ENCODE results near the gene SMS. TPM values are rescaled to one million over a fixed set of nuclear protein-coding genes. Genes with fewer than 3 reads are reported as not detected.
"Not testable (repeated sequence)": the region's sequence is repeated elsewhere in the genome, so short reads cannot be mapped to it uniquely, and the experiment has no call there.

Gene SMS
- total RNA-seq, 2 experiments from 2014 or later: 148 to 153 TPM

- CTCF ChIA-PET: no interaction called here
- POLR2A ChIA-PET: interaction anchor here (0.6 kb wide), 1 partner anchor 24 kb away, joined by 4 read pairs; no protein-coding TSS in a partner anchor
Observed at GRCh38 chrX:21949689-21950088, 9.2 kb downstream of the SMS start.

GRCh38 chrX:21950557-21950956 lies 10.0 kb downstream of the SMS start:
- CTCF ChIA-PET, POLR2A ChIA-PET: not testable (repeated sequence)

DNA sequence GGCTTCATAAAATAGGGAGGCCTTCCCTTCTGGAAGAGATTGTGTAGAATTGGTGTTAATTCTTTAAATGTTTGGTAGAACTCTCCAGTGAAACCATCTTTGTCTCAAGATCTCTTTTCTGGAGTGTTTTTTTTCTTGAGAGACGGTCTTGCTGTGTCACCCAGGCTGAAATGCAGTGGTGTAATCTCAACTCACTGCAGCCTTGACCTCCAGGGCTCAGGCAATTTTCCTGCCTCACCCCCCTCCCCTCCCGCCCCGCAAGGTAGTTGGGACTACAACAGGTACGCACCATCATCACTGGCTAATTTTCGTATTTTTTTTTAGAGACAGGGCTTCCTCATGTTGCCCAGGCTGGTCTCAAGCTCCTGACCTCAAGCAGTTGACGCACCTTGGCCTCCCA lies 12.1 kb downstream of the SMS start:
- POLR2A ChIA-PET: no interaction called here
- CTCF ChIA-PET: no interaction called here

DNA sequence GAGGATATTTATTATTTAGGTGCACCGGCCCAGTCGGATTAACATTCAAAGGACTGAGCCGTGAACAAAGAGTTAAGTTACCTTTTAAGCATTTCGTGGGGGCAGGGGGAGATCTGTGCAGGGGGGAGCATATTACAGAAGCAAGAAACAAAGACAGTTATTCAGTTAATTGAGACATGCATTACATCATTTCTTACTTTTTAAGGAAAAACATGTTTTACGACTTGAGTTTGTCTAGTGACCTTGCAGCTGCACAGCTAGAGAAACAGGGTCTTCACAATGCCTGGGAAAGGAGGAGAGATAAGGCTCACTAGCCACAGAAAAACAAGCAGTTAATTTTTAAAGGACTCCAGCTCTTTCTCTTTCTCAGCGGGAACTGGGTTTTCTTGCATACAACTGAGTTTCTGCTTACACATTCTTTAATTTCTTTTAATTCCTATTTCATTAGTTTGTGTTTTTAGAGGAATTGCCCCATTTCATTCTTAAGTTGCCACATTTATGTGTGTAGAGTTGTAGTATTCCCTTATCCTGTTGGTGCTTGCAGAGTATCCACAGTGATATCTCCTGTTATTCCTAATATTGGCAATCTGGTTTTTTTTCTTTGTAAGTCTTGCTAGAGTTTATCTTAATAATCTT lies 12.8 kb downstream of the SMS start:
- POLR2A ChIA-PET: interaction anchor here (0.7 kb wide), 1 partner anchor 1748 kb away, joined by 5 read pairs; no protein-coding TSS in a partner anchor
- CTCF ChIA-PET: not testable (repeated sequence)

DNA sequence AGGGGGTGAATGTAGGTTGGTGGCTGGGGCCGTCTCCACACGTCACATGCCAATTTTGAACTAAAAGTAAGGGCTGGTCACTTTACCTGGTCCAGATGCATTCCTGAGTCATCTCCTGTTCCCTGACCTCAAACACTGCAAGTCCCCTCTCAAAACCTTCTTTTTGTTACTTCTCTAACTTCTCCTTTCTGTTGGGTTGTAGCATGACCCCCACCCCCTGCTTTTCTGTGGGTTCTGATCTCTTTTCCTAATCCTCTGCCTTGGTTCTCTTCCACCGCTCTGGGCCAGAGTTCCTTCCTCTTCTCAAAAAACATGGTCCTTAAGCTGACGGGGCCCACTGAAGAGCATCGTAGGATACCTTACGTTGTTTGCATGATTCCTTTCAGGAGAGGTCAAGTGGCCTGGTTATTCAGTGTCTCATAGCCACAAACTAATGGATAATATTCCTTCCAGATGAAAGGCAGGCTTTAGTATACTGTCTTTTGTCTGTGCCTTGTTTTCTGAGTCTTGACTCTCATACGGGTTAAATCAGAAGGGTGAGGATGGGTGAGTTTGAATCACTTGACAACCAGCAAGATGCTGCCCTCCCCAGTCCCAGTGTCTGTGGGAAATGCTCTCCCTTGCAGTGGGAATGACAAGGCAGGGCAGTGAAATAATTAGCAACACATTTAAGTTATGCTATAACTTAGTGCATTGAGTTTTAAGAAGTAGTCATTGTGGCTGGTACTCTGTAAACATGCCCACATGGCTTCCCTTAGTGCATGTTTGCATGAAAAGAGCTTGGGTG lies 15.1 kb downstream of the SMS start:
- ChIA-PET CTCF (no interaction called here), POLR2A (no interaction called here)

DNA sequence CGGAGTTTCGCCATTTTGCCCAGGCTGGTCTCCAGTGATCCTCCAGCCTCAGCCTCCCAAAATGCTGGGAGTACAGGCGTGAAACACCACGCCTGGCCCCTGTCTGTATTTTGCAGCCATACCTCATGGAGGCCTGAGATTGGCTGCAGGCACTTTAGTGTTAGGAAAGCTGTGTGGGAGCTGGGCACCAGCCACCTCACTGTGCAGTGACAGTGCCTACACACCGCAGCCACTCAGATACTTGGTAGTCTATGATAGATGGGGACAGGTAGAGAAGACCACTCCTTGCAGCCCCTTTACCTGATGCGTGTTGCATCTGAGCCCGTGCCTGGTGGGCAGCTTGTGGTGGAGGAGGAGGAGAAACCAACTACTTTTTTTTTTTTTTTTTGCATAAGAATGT lies 16.3 kb downstream of the SMS start:
- CTCF ChIA-PET: no interaction called here
- POLR2A ChIA-PET: no interaction called here

DNA sequence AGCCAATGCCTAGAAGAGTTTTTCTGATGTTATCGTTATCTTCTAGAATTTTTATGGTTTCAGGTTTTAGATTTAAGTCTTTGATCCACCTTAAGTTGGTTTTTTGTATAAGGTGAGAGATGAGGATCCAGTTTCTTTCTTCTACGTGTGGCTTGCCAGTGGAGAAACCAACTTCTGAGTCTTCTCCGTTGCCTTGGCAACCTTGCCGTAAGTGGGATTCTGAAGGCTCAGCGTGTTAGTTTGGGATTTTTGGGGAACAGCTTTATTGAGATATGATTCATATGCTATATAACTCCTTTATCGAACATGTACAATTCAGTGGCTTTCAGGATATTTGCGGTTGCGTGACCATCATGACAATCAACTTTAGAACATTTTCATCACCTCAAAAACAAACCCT lies 17.7 kb downstream of the SMS start:
- ChIA-PET POLR2A (no interaction called here), CTCF (no interaction called here)

DNA sequence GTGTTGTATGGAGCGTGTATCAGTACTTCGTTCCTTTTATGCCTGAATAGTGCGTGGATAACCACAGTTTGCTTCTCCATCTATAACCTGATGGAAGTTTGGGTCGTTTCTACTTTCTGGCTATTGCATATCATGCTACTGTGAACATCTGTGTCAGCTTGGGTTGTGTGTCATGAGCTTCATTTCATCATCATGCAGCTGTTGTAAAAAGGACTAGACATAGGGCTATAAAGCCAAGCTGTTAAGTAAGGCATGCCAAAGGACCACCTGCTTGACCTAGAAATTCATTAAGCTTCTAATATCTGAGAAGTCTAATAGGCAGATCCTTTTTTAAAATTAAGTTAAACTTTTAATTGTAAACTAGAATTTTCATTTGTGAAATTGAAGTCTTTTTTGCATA lies 18.4 kb downstream of the SMS start:
- POLR2A ChIA-PET: no interaction called here

GRCh38 chrX:21959362-21960051 lies 19.0 kb downstream of the SMS start:
- CTCF ChIA-PET: no interaction called here
- POLR2A ChIA-PET: no interaction called here

More for the DNA sequence above, 18.4 kb downstream of the SMS start:
- CTCF ChIA-PET: no interaction called here

- CTCF ChIA-PET: interaction anchor here (1.0 kb wide), 1 partner anchor 13 kb away, joined by 3 read pairs; no protein-coding TSS in a partner anchor
- POLR2A ChIA-PET: no interaction called here
Observed at GRCh38 chrX:21960569-21961541, 20.3 kb downstream of the SMS start.

GRCh38 chrX:21962361-21962760 lies 21.9 kb downstream of the SMS start:
- ChIA-PET POLR2A (no interaction called here), CTCF (no interaction called here)

DNA sequence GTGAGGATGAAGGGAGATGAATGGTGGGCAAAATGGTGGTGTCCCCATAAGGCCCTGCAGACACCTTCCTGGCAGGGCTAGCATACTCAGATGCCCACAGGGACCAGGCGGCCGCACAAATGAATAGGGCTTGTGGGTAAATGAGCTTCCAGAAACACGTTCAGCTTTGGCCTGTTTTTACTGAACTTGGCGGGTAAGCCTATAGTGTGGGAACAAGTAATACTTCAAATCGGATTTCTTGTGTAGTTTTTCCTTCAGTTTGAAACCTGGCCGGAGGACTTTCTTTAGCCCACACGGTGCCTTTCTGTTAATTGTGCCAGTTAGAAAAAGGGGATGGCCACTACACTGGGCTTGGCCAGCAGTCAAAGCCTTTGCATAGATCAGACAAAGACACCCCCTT lies 22.8 kb downstream of the SMS start:
- POLR2A ChIA-PET: no interaction called here
- CTCF ChIA-PET: no interaction called here

DNA sequence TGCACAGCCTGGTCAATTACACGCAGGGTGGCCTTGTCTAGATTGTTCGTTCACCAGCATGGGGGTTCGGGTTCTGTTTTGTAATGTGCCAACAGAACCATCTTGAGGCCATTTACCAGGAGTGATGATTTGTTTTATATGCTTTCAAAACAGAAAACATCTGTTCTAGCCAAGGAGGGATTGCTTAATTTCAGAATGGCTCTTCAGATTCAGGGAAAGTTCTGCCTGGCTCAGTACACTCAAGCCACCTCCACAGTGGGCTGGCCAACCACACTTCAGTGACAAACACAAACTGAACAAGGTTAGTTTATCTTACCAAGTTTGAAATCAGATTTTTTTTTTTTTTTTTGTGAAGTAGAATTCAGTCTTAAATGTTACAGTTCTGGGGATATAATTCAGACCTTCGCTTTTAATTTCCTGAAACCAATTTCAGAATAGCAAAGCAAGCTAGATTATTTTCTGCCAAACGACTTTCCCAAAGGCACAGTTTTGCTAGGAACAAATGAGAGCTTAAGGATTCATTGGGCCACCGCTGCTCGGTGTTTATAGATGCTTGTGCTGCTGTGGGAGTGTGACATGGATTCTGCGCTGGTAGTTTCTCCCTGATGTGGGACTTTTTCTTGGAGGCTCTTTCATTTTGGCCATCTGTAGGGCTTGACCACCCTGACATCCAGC lies 23.4 kb downstream of the SMS start:
- POLR2A ChIA-PET: no interaction called here
- CTCF ChIA-PET: interaction anchor here (0.7 kb wide), 1 partner anchor 17 kb away, joined by 3 read pairs; no protein-coding TSS in a partner anchor

DNA sequence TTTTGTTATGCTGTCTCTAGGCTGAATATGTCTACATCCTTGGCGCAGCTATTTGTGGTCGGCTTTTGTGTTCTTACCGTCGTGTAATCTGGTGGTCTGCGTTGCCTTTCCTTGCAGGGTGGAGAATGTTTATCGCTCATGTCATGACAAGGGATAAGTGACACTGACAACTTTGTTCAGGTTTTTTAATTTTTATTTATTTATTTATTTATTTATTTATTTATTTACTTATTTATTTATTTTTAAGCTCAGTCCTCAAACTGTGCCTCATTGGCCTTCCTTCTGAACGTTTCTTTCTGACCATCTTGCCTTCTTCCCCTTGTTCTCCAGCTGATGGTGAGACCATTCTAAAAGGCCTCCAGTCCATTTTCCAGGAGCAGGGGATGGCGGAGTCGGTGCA lies 26.4 kb downstream of the SMS start:
- ChIA-PET POLR2A (no interaction called here), CTCF (no interaction called here)

GRCh38 chrX:21968333-21968732 lies 27.8 kb downstream of the SMS start:
- ChIA-PET CTCF (no interaction called here), POLR2A (no interaction called here)

- CTCF ChIA-PET: no interaction called here
- POLR2A ChIA-PET: no interaction called here
Observed at GRCh38 chrX:21970326-21970725, 29.8 kb downstream of the SMS start.

GRCh38 chrX:21972046-21972445 lies 31.5 kb downstream of the SMS start:
- POLR2A ChIA-PET: interaction anchor here (0.6 to 0.7 kb wide), 2 partner anchors 116 to 133 kb away, joined by 3 to 7 read pairs; partner anchors contain the start of gene MBTPS2
- CTCF ChIA-PET: interaction anchor here (0.6 to 0.7 kb wide), 3 partner anchors 24 to 148 kb away, joined by 3 to 5 read pairs (median 3); no protein-coding TSS in a partner anchor

GRCh38 chrX:21972721-21973120 lies 32.2 kb downstream of the SMS start:
- CTCF ChIA-PET: interaction anchor here (0.6 to 1.1 kb wide), 4 partner anchors 12 to 147 kb away, joined by 3 to 5 read pairs (median 3); no protein-coding TSS in a partner anchor
- POLR2A ChIA-PET: interaction anchor here (0.6 kb wide), 1 partner anchor 133 kb away, joined by 7 read pairs; the partner anchor contains the start of gene MBTPS2
